ENCODE measurements around the gene PGLYRP1.

DNA sequence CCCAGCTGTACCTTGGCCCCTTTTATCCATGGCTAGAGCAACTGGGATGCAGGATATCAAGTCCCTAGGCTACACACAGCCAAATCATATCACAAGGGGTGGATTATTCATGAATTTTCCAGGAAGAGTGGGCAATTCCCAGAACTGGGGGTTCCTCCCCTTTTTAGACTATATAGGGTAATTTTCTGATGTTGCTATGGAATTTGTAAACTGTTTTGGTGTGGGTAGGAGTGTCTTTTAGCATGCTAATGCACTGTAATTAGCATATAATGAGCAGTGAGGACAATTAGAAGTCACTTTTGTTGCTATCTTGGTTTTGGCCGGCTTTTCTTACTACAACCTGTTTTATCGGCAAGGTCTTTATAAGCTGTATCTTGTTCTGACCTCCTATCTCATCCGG, 35.9 kb upstream of the PGLYRP1 start:
- TF ChIP-seq, protein P1, sequence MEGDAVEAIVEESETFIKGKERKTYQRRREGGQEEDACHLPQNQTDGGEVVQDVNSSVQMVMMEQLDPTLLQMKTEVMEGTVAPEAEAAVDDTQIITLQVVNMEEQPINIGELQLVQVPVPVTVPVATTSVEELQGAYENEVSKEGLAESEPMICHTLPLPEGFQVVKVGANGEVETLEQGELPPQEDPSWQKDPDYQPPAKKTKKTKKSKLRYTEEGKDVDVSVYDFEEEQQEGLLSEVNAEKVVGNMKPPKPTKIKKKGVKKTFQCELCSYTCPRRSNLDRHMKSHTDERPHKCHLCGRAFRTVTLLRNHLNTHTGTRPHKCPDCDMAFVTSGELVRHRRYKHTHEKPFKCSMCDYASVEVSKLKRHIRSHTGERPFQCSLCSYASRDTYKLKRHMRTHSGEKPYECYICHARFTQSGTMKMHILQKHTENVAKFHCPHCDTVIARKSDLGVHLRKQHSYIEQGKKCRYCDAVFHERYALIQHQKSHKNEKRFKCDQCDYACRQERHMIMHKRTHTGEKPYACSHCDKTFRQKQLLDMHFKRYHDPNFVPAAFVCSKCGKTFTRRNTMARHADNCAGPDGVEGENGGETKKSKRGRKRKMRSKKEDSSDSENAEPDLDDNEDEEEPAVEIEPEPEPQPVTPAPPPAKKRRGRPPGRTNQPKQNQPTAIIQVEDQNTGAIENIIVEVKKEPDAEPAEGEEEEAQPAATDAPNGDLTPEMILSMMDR (conservative IDR thresholded peaks at IDR 0.05; ENCODE audit: low read depth, low read length): no peak
- TF ChIP-seq EZH2phosphoT487 (IDR thresholded peaks at IDR 0.05; ENCODE audit: borderline replicate concordance, low read length): no peak
